GM19239 (cell line): ENCODE data around the gene NT5C1B.
"Not testable (repeated sequence)": the region's sequence is repeated elsewhere in the genome, so short reads cannot be mapped to it uniquely, and the experiment has no call there.

Experiments
- DNase-seq: peaks from one replicate; pipeline ENCODE4 v3.0.0; 2011; ENCODE audit warnings: low spot score; ENCODE audit not compliant: insufficient read length
- FAIRE-seq: peaks from 2 replicates; lab custom pipeline; 2011; peaks lifted over from hg19 to GRCh38; lab: Jason Lieb, UNC

Gene NT5C1B

DNA sequence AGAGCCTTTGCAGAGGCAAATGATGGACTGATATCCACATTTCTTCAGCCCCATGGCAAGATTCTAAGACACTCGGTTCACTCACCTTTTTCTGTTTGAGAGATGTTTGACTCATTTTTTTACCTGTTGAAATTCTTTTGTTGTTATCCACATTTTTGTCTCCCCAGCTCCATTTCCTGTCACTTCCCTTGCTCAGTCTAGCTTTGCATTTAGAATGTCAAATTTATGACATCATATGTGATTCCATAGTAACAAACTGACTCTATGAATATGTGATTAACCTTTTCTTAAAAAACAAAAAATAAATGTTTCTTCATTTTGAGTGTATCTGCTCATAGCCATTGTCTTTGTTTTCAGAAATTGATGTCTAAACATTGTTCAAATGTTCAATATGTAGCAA lies at the start of gene NT5C1B:
NT5C1B (minus strand) TSS at position 216 of the 400 bp plus-strand sequence; CDS start at position 115, 101 bp downstream.
- DNase-seq = no peak
- FAIRE-seq = no peak

GRCh38 chr2:18637196-18637595 lies 47.8 kb upstream of the NT5C1B start:
- DNase-seq (no peak), FAIRE-seq (no peak)

DNA sequence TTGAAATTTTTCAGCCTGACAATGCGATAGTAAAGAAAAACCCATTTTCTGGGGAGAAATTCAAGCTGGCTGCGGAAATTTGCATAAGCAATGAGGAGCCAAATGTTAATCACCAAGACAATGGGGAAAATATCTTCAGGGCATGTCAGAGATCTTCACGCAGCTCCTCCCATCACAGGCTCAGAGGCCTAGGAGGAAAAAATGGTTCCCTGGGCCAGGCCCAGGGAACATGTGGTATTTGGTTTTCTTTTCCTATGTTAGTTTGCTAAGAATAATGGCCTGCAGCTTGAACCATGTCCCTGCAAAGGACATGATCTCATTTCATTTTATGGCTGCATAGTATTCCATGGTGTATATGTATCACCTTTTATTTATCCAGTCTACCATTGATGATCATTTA lies 43.3 kb upstream of the NT5C1B start:
- not testable (repeated sequence) for FAIRE-seq, DNase-seq

DNA sequence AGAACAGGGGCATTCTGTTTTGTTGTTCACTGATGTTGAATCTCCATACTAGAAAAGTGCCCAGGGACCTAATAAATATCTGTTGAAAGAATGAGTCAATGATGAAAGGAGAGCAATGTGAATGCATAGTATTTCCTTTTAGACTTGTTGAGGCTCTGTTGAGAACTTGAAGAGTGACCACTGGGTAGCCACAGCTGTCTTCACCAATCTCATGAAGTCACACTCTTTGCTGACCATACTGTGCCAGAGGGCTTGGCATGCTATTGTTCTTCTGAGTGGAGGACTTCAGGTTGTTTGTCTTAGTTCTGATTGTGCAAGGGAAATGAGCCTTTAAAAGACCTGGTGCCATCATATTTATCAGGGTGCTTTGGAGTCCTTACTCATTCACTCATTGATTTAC lies 41.6 kb upstream of the NT5C1B start:
- DNase-seq = no peak
- no peak for FAIRE-seq

DNA sequence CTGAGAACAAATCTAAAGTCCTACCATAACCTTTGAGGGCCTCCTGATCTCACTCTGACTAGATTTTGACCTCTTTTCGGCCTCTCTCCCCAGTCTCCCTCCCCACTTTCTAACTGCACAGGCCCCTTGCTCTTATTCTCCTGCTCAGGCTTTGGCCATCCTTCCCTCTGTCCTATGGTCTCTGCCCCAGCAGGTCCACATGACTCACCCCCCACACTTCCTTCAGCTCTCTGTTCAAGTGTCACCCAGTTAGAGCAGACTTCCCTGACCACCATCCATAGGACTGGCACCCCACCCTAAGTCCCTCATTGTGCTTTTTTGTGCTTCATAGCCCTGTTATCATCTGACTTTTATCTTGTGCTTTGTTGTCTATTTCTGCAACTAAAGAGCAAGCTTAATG lies 41.2 kb upstream of the NT5C1B start:
- no peak for DNase-seq
- FAIRE-seq = no peak

DNA sequence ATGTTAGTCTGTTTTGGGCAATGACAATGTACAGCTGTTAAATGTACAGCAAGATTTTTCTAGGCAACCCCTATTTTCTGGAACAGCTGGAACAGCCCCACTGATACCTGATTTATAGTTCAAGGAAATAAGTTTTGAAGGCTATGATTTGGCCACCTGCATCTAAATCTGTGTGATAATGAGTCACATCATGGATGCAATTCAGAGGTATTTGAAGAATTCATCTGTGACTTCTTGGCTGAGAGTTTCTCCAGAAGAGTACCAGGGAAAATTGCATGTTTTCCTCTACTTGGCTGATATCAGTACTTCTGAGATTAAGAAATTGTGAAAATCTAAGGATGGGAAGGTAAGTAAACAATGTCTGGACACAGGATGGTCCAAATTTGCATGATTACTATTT lies 40.7 kb upstream of the NT5C1B start:
- no peak for FAIRE-seq
- DNase-seq = no peak

GRCh38 chr2:18626958-18627650 lies 37.7 kb upstream of the NT5C1B start:
- FAIRE-seq = no peak

DNA sequence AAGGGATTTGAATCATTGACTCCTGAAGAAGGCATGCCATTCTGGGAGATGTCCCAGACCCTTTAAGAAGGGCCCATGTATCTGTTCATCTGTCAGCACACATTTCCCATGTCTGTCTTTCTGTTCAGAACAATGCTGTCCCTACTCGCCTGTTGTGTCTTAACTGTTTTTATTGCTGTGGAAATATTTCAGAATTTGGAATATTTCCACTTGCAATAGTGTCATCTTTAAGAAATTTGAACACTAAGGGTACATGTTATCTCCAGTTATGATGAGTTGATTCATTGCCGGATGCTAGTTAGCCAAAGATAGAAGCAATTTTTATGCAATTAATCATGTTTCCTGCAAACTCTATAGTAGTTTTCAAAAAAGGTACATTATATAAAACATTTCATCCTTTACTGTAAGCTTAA lies 36.9 kb upstream of the NT5C1B start:
- no peak for DNase-seq
- no peak for FAIRE-seq

More at GRCh38 chr2:18626958-18627650, 37.7 kb upstream of the NT5C1B start:
- no peak for DNase-seq

GRCh38 chr2:18625563-18625962 lies 36.2 kb upstream of the NT5C1B start:
- DNase-seq (no peak), FAIRE-seq (no peak)

GRCh38 chr2:18623782-18624181 lies 34.4 kb upstream of the NT5C1B start:
- FAIRE-seq (no peak), DNase-seq (no peak)

GRCh38 chr2:18620867-18621632 lies 31.7 kb upstream of the NT5C1B start:
- no peak for FAIRE-seq
- DNase-seq = no peak

GRCh38 chr2:18619091-18619490 lies 29.7 kb upstream of the NT5C1B start:
- DNase-seq (no peak), FAIRE-seq (no peak)

GRCh38 chr2:18614041-18614440 lies 24.7 kb upstream of the NT5C1B start:
- no peak for DNase-seq
- FAIRE-seq = no peak

DNA sequence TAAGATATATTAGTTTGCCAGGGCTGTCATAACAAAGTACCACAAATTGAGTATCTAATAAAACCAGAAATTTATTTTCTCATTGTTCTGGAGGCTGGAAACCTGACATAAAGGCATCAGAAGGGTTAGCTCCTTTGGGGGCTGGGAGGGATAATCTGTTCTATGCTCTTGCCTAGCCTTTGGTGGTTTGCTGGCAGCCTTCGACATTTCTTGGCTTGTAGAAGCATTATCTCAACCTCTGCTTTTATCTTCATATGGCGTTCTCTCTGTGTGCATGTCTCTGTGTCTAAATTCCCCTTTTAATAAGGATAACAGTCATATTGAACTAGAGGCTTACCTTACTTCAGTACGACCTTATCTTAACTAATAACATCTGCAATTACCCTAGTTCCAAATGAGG lies 22.8 kb upstream of the NT5C1B start:
- DNase-seq = no peak
- no peak for FAIRE-seq

- FAIRE-seq (no peak), DNase-seq (no peak)
Measured at GRCh38 chr2:18611604-18612003, 22.2 kb upstream of the NT5C1B start.

GRCh38 chr2:18611184-18611583 lies 21.8 kb upstream of the NT5C1B start:
- FAIRE-seq (no peak), DNase-seq (no peak)

GRCh38 chr2:18610651-18611050 lies 21.3 kb upstream of the NT5C1B start:
- DNase-seq (no peak), FAIRE-seq (no peak)

- FAIRE-seq = no peak
- DNase-seq = no peak
Measured at GRCh38 chr2:18610090-18610489, 20.7 kb upstream of the NT5C1B start.

GRCh38 chr2:18605115-18605514 lies 15.7 kb upstream of the NT5C1B start:
- DNase-seq (no peak), FAIRE-seq (no peak)

GRCh38 chr2:18604531-18604885 lies 15.1 kb upstream of the NT5C1B start:
- FAIRE-seq = no peak
- DNase-seq = no peak

DNA sequence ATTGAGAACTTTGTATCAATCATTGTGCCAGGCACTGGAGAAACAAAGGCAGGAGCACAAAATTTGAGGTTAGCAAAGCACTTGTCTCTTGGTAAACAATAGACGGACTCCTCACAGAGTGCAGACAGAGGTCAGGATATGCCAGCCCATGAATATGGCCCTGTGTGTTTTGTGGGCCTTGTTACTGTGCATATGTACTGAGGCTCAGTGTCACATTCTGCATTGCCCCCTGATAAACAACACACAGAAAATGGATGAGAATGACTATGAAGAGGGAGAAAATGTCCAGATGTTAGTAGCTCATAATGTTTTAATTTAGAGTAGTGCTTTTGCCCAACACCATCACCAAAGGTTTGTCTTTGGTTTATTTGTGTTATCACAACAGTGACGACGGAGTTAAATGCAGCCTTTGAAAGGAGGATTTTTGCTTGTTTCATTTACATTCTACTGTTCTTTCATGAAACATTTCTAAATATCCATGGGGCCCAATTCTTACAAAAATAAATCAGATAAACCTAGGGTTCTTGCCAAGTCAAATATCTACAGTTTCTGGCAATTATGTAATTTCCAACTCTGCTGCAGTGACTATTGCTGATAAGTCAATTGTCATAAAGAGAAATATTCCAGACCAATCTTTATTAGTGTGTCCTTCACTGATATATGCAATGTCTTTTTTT lies 14.6 kb upstream of the NT5C1B start:
- FAIRE-seq = no peak

More for the DNA sequence above, 14.6 kb upstream of the NT5C1B start:
- no peak for DNase-seq
